PC-3 (cell line): ENCODE results near the gene PPP6R2. TPM values are rescaled to one million over a fixed set of nuclear protein-coding genes. Genes with fewer than 3 reads are reported as not detected.

Experiments used
- ATAC-seq: fragments of 200-7000 bp; cut with Tn5 transposase; 2 replicates; pipeline ENCODE4 v1.9.1; 2020; ENCODE audit warnings: mild to moderate bottlenecking, moderate library complexity
- BruUV-seq: library from RNA; stranded (reverse); fragments of 400-500 nt; replicated peaks from 2 replicates; lab custom pipeline; 2021; lab: Mats Ljungman, UMichigan
- CTCF ChIA-PET: fragments of 300-600 bp; sonication (Branson Sonifier 250); formaldehyde crosslinking; loops from one replicate; lab custom pipeline; 2022; ENCODE audit warnings: antibody characterized with exemption; lab: Charles Lee
- POLR2A ChIA-PET: fragments of 300-600 bp; sonication (Branson Sonifier 250); formaldehyde crosslinking; loops from one replicate; lab custom pipeline; 2022; ENCODE audit warnings: antibody characterized with exemption; ENCODE audit not compliant: unreplicated experiment; lab: Charles Lee
- DNase-seq: peaks from one replicate; pipeline ENCODE4 v3.0.0-alpha.2; 2015
- H2AFZ ChIP-seq: fragments of 300-600 bp; sonication (generic); 2 replicates; pipeline ENCODE4 v1.6.0; 2016; ENCODE audit warnings: antibody characterized with exemption, low read length
- H3F3A ChIP-seq: fragments of 300-600 bp; sonication (generic); one replicate; pipeline ENCODE4 v1.6.0; 2017; ENCODE audit warnings: antibody characterized with exemption, low read length, control low read depth, mild to moderate bottlenecking; ENCODE audit not compliant: unreplicated experiment
- H3K27ac ChIP-seq: fragments of 300-600 bp; sonication (generic); 2 replicates; pipeline ENCODE4 v1.5.1; 2016; ENCODE audit warnings: mild to moderate bottlenecking, low read length
- H3K27me3 ChIP-seq: fragments of 300-600 bp; sonication (generic); 2 replicates; pipeline ENCODE4 v1.6.1; 2016; ENCODE audit warnings: low read length, mixed read lengths
- H3K36me3 ChIP-seq: fragments of 300-600 bp; sonication (generic); 2 replicates; pipeline ENCODE4 v1.6.1; 2016; ENCODE audit warnings: low read depth, mixed run types, low read length, mixed read lengths
- H3K4me1 ChIP-seq: fragments of 300-600 bp; sonication (generic); 2 replicates; pipeline ENCODE4 v1.5.1; 2016; ENCODE audit warnings: low read length; ENCODE audit not compliant: insufficient read depth
- H3K4me2 ChIP-seq: fragments of 300-600 bp; sonication (generic); 2 replicates; pipeline ENCODE4 v1.6.0; 2016; ENCODE audit warnings: low read length
- H3K4me3 ChIP-seq: fragments of 300-600 bp; sonication (generic); 2 replicates; pipeline ENCODE4 v1.5.1; 2016; ENCODE audit warnings: mild to moderate bottlenecking, low read length, mixed read lengths
- H3K79me2 ChIP-seq: fragments of 300-600 bp; sonication (generic); 2 replicates; pipeline ENCODE4 v1.6.1; 2017; ENCODE audit warnings: low read length, mixed read lengths
- H3K9ac ChIP-seq: fragments of 300-600 bp; sonication (generic); 2 replicates; pipeline ENCODE4 v1.6.0; 2016; ENCODE audit warnings: mild to moderate bottlenecking, low read length
- H3K9me2 ChIP-seq: fragments of 300-600 bp; sonication (generic); replicated peaks from 2 replicates; pipeline ENCODE4 v1.6.1; 2016; ENCODE audit warnings: mixed run types, low read length, mixed read lengths
- H3K9me3 ChIP-seq: fragments of 300-600 bp; sonication (generic); 2 replicates; pipeline ENCODE4 v1.6.1; 2016; ENCODE audit warnings: low read length, mixed read lengths
- H4K20me1 ChIP-seq: fragments of 300-600 bp; sonication (generic); 2 replicates; pipeline ENCODE4 v1.6.1; 2016; ENCODE audit warnings: low read length, mixed read lengths
- EZH2 ChIP-seq: fragments of 300-600 bp; sonication (generic); IDR thresholded peaks from one replicate; pipeline ENCODE4 v1.6.1; 2017; ENCODE audit warnings: antibody characterized with exemption, mild to moderate bottlenecking, low read length; ENCODE audit not compliant: unreplicated experiment
- EZH2phosphoT487 ChIP-seq: fragments of 300-600 bp; sonication (generic); IDR thresholded peaks from 2 replicates; pipeline ENCODE4 v1.6.1; 2018; ENCODE audit warnings: mild to moderate bottlenecking, antibody characterized with exemption, low read length, borderline replicate concordance
- intact Hi-C: fragments of 100-400 bp; cut with micrococcal nuclease; formaldehyde crosslinking; loops from 2 replicates; pipeline ENCODE4 v1.9.0; 2023
- total RNA-seq: library from RNA; depleted of rRNA; stranded (reverse); fragments of >200 nt; gene quantifications from 2 replicates; pipeline ENCODE4 v1.2.3, GENCODE V29; 2014
- TF ChIP-seq, protein P1 (sequence below): fragments of 300-600 bp; sonication (generic); conservative IDR thresholded peaks from 2 replicates; pipeline ENCODE4 v1.5.1; 2017; ENCODE audit warnings: antibody characterized with exemption, low read depth, mild to moderate bottlenecking, low read length

The PPP6R2 gene
- total RNA-seq, 1 experiment from 2014 or later = 46.2 TPM

- no peak for ATAC-seq
- no TSS peak for BruUV-seq
Measured at GRCh38 chr22:50294319-50294656, 48.8 kb upstream of the PPP6R2 start.

DNA sequence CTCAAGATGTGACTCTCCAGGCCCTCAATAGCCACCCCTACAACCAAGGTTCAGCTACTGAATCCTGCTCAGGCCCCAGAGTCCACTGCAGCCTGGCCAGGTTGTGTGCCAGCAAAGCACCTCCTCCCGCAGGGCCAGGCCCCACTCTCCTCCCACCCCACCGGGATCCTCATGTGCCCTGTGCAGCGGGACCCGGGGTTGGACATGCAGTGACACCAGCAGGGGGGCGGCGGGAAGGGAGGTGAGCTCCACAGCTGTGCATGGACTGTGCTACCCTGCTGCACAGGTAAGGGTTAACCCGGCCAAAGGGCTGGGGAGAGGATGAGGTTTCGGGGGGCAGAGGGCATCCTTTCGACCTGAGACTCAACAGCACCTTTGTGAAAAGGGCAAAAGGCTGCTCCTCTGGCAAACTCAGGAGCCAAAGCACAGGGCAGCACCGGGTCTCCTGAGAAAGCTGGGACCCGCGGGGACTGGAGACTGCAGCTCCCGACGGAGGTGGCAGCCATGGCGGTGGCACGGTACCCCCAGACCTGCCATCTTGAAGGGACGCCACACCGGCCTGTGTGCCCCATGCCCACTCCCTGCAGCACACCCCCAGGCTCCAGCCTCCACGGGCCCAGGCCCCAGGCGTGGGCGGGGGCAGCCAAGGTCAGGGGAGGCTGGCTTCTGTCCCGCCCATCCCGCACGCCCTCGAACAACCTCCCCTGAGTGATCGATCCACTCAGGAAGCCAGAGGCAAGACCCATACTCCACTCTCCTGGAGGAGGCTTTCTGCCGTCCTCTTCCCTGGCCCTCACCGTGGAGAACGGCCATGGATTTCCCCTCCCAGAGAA, 46.3 kb upstream of the PPP6R2 start:
- no peak for TF ChIP-seq EZH2
- TF ChIP-seq EZH2phosphoT487 = no peak
- TF ChIP-seq, protein P1, sequence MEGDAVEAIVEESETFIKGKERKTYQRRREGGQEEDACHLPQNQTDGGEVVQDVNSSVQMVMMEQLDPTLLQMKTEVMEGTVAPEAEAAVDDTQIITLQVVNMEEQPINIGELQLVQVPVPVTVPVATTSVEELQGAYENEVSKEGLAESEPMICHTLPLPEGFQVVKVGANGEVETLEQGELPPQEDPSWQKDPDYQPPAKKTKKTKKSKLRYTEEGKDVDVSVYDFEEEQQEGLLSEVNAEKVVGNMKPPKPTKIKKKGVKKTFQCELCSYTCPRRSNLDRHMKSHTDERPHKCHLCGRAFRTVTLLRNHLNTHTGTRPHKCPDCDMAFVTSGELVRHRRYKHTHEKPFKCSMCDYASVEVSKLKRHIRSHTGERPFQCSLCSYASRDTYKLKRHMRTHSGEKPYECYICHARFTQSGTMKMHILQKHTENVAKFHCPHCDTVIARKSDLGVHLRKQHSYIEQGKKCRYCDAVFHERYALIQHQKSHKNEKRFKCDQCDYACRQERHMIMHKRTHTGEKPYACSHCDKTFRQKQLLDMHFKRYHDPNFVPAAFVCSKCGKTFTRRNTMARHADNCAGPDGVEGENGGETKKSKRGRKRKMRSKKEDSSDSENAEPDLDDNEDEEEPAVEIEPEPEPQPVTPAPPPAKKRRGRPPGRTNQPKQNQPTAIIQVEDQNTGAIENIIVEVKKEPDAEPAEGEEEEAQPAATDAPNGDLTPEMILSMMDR = no peak
- Histone ChIP-seq H3K27ac (no peak overlapping the region), H3K4me3 (no peak overlapping the region), H3K27me3 (no peaks in the 10 kb centered on the region), H4K20me1 (no peaks in the 10 kb centered on the region; the same call in 1 of the 2 replicates), H3K79me2 (peaks cover 91% of the 10 kb centered on the region), H3K4me1 (peaks cover 23% of the 10 kb centered on the region), H3K9me2 (no peaks in the 10 kb centered on the region), H3F3A (no peaks in the 10 kb centered on the region), H3K4me2 (no peak overlapping the region), H3K9me3 (no peaks in the 10 kb centered on the region), H3K36me3 (no peaks in the 10 kb centered on the region), H2AFZ (no peak overlapping the region), H3K9ac (no peak overlapping the region)
- intact Hi-C loops = no loop called here
- DNase-seq (no peak), ATAC-seq (no peak)
- ChIA-PET CTCF (no interaction called here), POLR2A (interaction anchor here (0.5 kb wide), 1 partner anchor 228 kb away, joined by 3 read pairs; no protein-coding TSS in a partner anchor)
- no TSS peak for BruUV-seq

More at GRCh38 chr22:50294319-50294656, 48.8 kb upstream of the PPP6R2 start:
- Histone ChIP-seq H2AFZ (no peak overlapping the region), H3K36me3 (no peaks in the 10 kb centered on the region), H3F3A (no peaks in the 10 kb centered on the region), H3K9ac (no peak overlapping the region), H3K4me3 (no peak overlapping the region), H3K9me2 (no peaks in the 10 kb centered on the region), H3K4me2 (no peak overlapping the region), H3K27me3 (no peaks in the 10 kb centered on the region), H3K27ac (peak overlapping the region; percentile 54), H3K79me2 (peaks cover 96% of the 10 kb centered on the region), H3K4me1 (peaks cover 20% of the 10 kb centered on the region), H4K20me1 (no peaks in the 10 kb centered on the region; the same call in 1 of the 2 replicates), H3K9me3 (no peaks in the 10 kb centered on the region)
- DNase-seq = no peak
- TF ChIP-seq EZH2 = no peak
- ChIA-PET CTCF (no interaction called here), POLR2A (no interaction called here)
- intact Hi-C loops = no loop called here

GRCh38 chr22:50297510-50298265, 45.4 kb upstream of the PPP6R2 start:
- no peak overlapping the region for H3K9ac ChIP-seq
- intact Hi-C loops = no loop called here
- no peak overlapping the region for H3K27ac ChIP-seq
- H4K20me1 ChIP-seq = no peaks in the 10 kb centered on the region; the same call in 1 of the 2 replicates
- peaks cover 91% of the 10 kb centered on the region for H3K79me2 ChIP-seq
- DNase-seq (no peak), ATAC-seq (no peak)
- no peaks in the 10 kb centered on the region for H3K27me3 ChIP-seq
- H3K9me3 ChIP-seq = no peaks in the 10 kb centered on the region
- POLR2A ChIA-PET = no interaction called here
- no peaks in the 10 kb centered on the region for H3F3A ChIP-seq
- no peak overlapping the region for H2AFZ ChIP-seq
- H3K4me3 ChIP-seq = no peak overlapping the region
- H3K4me2 ChIP-seq = no peak overlapping the region
- no TSS peak for BruUV-seq
- H3K36me3 ChIP-seq = no peaks in the 10 kb centered on the region
- no peaks in the 10 kb centered on the region for H3K9me2 ChIP-seq
- peaks cover 27% of the 10 kb centered on the region for H3K4me1 ChIP-seq
- CTCF ChIA-PET = no interaction called here
- no peak for TF ChIP-seq EZH2
- TF ChIP-seq, protein P1 = no peak
- no peak for TF ChIP-seq EZH2phosphoT487
